IMR-90 (cell line): ENCODE data around the gene NCAPD3.

Source experiments
- BHLHE40 ChIP-seq: fragments of 150-350 bp; IDR thresholded peaks from 2 replicates; pipeline ENCODE4 v1.6.1; 2016; ENCODE audit warnings: mild to moderate bottlenecking, low read depth, low read length
- CEBPB ChIP-seq: IDR thresholded peaks from 2 replicates; pipeline ENCODE4 v1.6.1; 2012; ENCODE audit warnings: low read depth, low read length, improper control_type of control experiment
- FOS ChIP-seq: fragments of 150-350 bp; IDR thresholded peaks from 2 replicates; pipeline ENCODE4 v1.6.1; 2016; ENCODE audit warnings: low read depth, low read length
- MXI1 ChIP-seq: IDR thresholded peaks from 2 replicates; pipeline ENCODE4 v1.6.1; 2012; ENCODE audit warnings: low read depth, mild to moderate bottlenecking, low read length, moderate library complexity, borderline replicate concordance
- POLR2A ChIP-seq: IDR thresholded peaks from 2 replicates; pipeline ENCODE4 v1.6.1; 2012; ENCODE audit warnings: mild to moderate bottlenecking, low read depth, low read length
- RAD21 ChIP-seq: IDR thresholded peaks from 2 replicates; pipeline ENCODE4 v1.6.1; 2012; ENCODE audit warnings: low read length, improper control_type of control experiment
- RCOR1 ChIP-seq: IDR thresholded peaks from 2 replicates; pipeline ENCODE4 v1.6.1; 2012; ENCODE audit warnings: mild to moderate bottlenecking, low read length, improper control_type of control experiment; ENCODE audit not compliant: insufficient replicate concordance
- RFX5 ChIP-seq: IDR thresholded peaks from 2 replicates; pipeline ENCODE4 v1.8.0; 2012; ENCODE audit warnings: low read depth, mild to moderate bottlenecking, low read length, moderate library complexity
- TF ChIP-seq, protein P1 (sequence below): conservative IDR thresholded peaks from 2 replicates; pipeline ENCODE4 v1.5.1; 2012; ENCODE audit warnings: mild to moderate bottlenecking, low read depth, low read length, improper control_type of control experiment
- TF ChIP-seq, protein P2 (sequence below): fragments of 150-350 bp; IDR thresholded peaks from 2 replicates; pipeline ENCODE4 v1.6.1; 2017; ENCODE audit warnings: mild to moderate bottlenecking, antibody characterized with exemption, low read length, low read depth
- TF ChIP-seq, protein P3 (sequence below): fragments of 150-350 bp; IDR thresholded peaks from 2 replicates; pipeline ENCODE4 v1.6.1; 2016; ENCODE audit warnings: low read depth, mild to moderate bottlenecking, low read length, moderate library complexity, borderline replicate concordance

GRCh38 chr11:134170177-134170918 lies 53.4 kb downstream of the NCAPD3 start:
- TF ChIP-seq POLR2A (no peak), MXI1 (no peak), BHLHE40 (no peak), RAD21 (no peak), RFX5 (no peak), RCOR1 (no peak), FOS (no peak), CEBPB (no peak)
- TF ChIP-seq, protein P1, sequence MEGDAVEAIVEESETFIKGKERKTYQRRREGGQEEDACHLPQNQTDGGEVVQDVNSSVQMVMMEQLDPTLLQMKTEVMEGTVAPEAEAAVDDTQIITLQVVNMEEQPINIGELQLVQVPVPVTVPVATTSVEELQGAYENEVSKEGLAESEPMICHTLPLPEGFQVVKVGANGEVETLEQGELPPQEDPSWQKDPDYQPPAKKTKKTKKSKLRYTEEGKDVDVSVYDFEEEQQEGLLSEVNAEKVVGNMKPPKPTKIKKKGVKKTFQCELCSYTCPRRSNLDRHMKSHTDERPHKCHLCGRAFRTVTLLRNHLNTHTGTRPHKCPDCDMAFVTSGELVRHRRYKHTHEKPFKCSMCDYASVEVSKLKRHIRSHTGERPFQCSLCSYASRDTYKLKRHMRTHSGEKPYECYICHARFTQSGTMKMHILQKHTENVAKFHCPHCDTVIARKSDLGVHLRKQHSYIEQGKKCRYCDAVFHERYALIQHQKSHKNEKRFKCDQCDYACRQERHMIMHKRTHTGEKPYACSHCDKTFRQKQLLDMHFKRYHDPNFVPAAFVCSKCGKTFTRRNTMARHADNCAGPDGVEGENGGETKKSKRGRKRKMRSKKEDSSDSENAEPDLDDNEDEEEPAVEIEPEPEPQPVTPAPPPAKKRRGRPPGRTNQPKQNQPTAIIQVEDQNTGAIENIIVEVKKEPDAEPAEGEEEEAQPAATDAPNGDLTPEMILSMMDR = no peak
- TF ChIP-seq, protein P2, sequence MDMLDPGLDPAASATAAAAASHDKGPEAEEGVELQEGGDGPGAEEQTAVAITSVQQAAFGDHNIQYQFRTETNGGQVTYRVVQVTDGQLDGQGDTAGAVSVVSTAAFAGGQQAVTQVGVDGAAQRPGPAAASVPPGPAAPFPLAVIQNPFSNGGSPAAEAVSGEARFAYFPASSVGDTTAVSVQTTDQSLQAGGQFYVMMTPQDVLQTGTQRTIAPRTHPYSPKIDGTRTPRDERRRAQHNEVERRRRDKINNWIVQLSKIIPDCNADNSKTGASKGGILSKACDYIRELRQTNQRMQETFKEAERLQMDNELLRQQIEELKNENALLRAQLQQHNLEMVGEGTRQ = no peak
- TF ChIP-seq, protein P3, sequence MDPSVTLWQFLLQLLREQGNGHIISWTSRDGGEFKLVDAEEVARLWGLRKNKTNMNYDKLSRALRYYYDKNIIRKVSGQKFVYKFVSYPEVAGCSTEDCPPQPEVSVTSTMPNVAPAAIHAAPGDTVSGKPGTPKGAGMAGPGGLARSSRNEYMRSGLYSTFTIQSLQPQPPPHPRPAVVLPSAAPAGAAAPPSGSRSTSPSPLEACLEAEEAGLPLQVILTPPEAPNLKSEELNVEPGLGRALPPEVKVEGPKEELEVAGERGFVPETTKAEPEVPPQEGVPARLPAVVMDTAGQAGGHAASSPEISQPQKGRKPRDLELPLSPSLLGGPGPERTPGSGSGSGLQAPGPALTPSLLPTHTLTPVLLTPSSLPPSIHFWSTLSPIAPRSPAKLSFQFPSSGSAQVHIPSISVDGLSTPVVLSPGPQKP = no peak
